Ovary (tissue), 3 donors: ENCODE results near the gene DAP.

ENCODE experiments used
- CTCF ChIP-seq, 3 donors: fragments of 450-650 bp in 2 of 3; fragments of 200-600 bp in 1 of 3; IDR thresholded peaks; one replicate each; pipeline versions ENCODE4 v1.5.1 to v1.8.0; 2016 to 2022; ENCODE audit warnings: antibody characterized with exemption in 3 of 3, mild to moderate bottlenecking in 1 of 3
- POLR2A ChIP-seq: fragments of 450-650 bp; IDR thresholded peaks from one replicate; pipeline ENCODE4 v1.6.1; 2017; ENCODE audit warnings: antibody characterized with exemption, mild to moderate bottlenecking, moderate library complexity
- donor health status: DM: no; HTN: no; CAD: no.

GRCh38 chr5:10677533-10677932, 83.5 kb downstream of the DAP start:
- TF ChIP-seq POLR2A (no peak), CTCF (IDR thresholded peaks at IDR 0.05) (no peak)
